Inflammatory macrophage (primary cell): Measurements from ENCODE around the gene PSMB2.

Experiments used
- DNase-seq, 2 donors: peaks; one replicate each; pipeline ENCODE4 v3.0.0-alpha.2; 2020 to 2022

Gene PSMB2

DNA sequence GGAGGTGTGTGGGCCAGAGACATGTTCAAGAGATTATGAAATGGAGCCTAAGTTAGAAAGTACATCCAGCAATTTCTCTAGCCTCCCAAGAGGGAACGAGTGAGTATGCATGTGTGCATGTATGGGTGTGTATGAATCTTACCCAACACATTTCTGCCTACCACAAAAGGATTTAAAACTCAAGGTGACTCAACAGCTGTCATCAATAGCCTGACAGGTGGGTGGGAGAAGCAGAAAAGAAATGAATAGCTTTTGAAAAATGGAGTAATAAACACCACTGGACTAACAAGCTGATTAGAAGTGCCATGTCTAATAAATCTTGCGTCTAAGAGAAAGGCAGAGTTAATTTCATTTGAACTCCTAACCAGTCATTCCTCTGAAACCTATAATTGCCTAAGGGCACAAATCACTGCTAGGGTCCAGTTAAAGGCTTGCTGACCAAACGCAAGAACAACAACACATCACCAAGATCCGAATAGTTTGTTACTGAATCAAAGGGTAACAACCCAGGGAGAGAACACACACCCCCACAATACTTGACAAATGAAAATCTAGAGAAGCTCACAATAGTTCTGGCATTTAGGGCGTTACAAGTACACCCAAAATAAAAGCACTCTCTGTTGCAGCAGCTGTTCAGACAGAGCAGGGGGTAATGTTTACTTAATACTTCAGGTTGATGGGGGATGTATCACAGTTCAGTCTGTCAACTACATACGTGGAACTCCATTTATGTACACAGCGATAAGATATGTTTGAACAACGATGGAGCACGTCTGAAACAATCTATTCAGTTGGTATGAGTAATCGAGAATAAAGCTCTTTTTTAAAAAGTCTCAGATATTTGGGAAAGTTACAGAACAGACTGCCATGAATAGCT lies 85.5 kb downstream of the PSMB2 start:
- DNase-seq, result no peak

GRCh38 chr1:35555212-35555584 lies 86.1 kb downstream of the PSMB2 start:
- DNase-seq, result no peak

DNA sequence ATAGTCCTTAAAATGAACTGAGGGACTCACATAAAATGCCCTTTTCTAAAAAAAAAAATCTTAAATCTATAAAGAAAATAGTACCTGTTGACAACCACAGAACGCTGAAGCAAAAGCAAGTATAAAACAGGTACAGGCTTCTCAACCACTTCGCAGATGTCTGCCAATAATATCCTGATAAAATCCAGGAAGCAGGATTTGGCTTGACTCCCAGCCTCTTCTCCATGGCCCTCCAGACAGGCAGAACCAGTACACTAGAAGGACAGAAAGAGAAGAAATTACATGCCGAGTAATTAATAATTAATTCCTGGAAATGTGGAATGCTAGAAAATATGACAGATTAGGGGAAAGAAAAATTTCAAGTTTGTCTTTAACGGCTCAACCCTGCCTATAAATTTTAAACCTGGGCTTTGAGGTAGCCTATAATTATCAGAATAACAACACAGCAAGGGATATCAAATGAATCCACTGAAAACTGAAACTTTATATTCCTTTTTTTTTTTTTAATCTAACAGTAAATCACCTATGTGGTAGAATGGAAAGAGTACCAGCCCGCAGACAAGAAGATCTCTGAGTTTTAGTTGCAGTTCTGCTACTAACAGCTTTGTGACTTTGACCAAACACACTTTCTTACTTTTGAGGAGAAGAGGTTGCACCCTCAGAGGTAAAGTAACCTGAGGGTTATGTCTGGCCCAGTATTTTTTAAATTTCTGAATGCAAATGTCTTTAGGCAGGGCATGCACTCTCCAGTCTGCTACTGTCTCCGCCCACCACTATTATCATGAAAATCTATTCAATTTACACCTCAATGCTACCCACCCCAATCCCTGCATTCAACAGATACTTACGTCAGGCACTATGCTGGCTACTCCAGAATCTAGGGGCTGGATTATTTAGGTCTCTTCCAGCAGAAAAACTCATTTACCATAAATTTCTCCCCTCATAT lies 86.8 kb downstream of the PSMB2 start:
- DNase-seq, result no peak

GRCh38 chr1:35553851-35554250 lies 87.5 kb downstream of the PSMB2 start:
- no peak for DNase-seq
